ENCODE data around the gene TUBA3E. TPM values are rescaled to one million over a fixed set of nuclear protein-coding genes. Genes with fewer than 3 reads are reported as not detected.
"Not testable (repeated sequence)": the region's sequence is repeated elsewhere in the genome, so short reads cannot be mapped to it uniquely, and the experiment has no call there.

The TUBA3E gene
- total and polyA plus RNA-seq, 2 of the 13 experiments (the other 11 are each of a cell fraction or from before 2014, with no cell fraction given) = not detected

- H4K20me1 ChIP-seq (ENCODE audit: insufficient read depth, low read length) = no peaks in the 10 kb centered on the region
- DNase-seq (ENCODE audit: low spot score) (no peak), FAIRE-seq (no peak), ATAC-seq (no peak)
- peaks cover 14 to 44% of the 10 kb centered on the region in 2 experiments; a peak in 4 of 5 replicates for H3K36me3 ChIP-seq (replicated peaks in 1 of 2; ENCODE audit: control insufficient read depth in 1 of 2, insufficient read depth in 2 of 2, low read length in 2 of 2)
- in situ Hi-C loops (cut with HindIII; ENCODE audit: extremely low pct_ligation_motif_present, low pct_unique_long_range_greater_than_20kb) = loop anchor here (10.0 kb wide), 1 partner anchor 176 kb away; no protein-coding TSS in a partner anchor
- H3K4me1 ChIP-seq (ENCODE audit: insufficient read depth, low read length) = no peaks in the 10 kb centered on the region
- H3K4me2 ChIP-seq (ENCODE audit: low read depth, low read length) = no peak overlapping the region
- H3K9me3 ChIP-seq (ENCODE audit: low read length) = no peaks in the 10 kb centered on the region
- H2AFZ ChIP-seq (ENCODE audit: low read length) = no peak overlapping the region
- no peaks in the 10 kb centered on the region for H3K27me3 ChIP-seq (ENCODE audit: control insufficient read depth in 1 of 2, insufficient read depth in 2 of 2, low read length in 2 of 2)
- no TSS peak for BruUV-seq (replicated peaks)
- 92% methylated on average over 9 of the region's 9 CpGs for WGBS (ENCODE audit: low lambda C conversion rate)
- no peak overlapping the region for H3K27ac ChIP-seq (ENCODE audit: extremely low read length, insufficient read depth, low read length)
- ChIA-PET CTCF (ENCODE audit: low intra/inter-chr PET ratio, low total read pairs) (no interaction called here), POLR2A (no interaction called here)
- intact Hi-C loops (cut with micrococcal nuclease; ENCODE audit: unreplicated experiment) = loop anchor here (5.0 kb wide), 1 partner anchor 221 kb away; no protein-coding TSS in a partner anchor
- no peaks in the 10 kb centered on the region for H3K79me2 ChIP-seq (ENCODE audit: insufficient read depth, low read length)
- no peak for TF ChIP-seq SNAPC4 (CRISPR knock-in tag; IDR thresholded peaks at IDR 0.05)
- TF ChIP-seq KDM1A (CRISPR knock-in tag; IDR thresholded peaks at IDR 0.05) = no peak
- TF ChIP-seq ZNF75D (CRISPR knock-in tag; IDR thresholded peaks at IDR 0.05; ENCODE audit: borderline replicate concordance) = no peak
- TF ChIP-seq SUZ12 (IDR thresholded peaks at IDR 0.05; ENCODE audit: low read depth, low read length) = no peak
- TF ChIP-seq CREM (IDR thresholded peaks at IDR 0.05) = no peak
- TF ChIP-seq CREM (CRISPR knock-in tag; IDR thresholded peaks at IDR 0.05) = no peak
- TF ChIP-seq ZFP91 (CRISPR knock-in tag; IDR thresholded peaks at IDR 0.05; ENCODE audit: borderline replicate concordance) = no peak
- TF ChIP-seq SRSF4 (IDR thresholded peaks at IDR 0.05; ENCODE audit: low read depth, low read length, poor library complexity, severe bottlenecking) = no peak
- H3K9ac ChIP-seq (ENCODE audit: insufficient read depth, low read depth, low read length) = no peak overlapping the region
- no peak overlapping the region for H3K4me3 ChIP-seq (replicated peaks in 1 of 3; ENCODE audit: insufficient read depth in 1 of 3, low read depth in 2 of 3, low read length in 3 of 3)
Observed at GRCh38 chr2:130158631-130159030, 39.6 kb downstream of the TUBA3E start.

- in situ Hi-C loops (cut with HindIII; ENCODE audit: extremely low pct_ligation_motif_present, low pct_unique_long_range_greater_than_20kb) = loop anchor here (10.0 kb wide), 1 partner anchor 177 kb away; no protein-coding TSS in a partner anchor
- H3K27ac ChIP-seq (ENCODE audit: extremely low read length, insufficient read depth, low read length); H3K4me3 ChIP-seq (replicated peaks in 1 of 3; ENCODE audit: insufficient read depth in 1 of 3, low read depth in 2 of 3, low read length in 3 of 3); BruUV-seq (replicated peaks); H2AFZ ChIP-seq (ENCODE audit: low read length); ATAC-seq; H3K79me2 ChIP-seq (ENCODE audit: insufficient read depth, low read length); H3K9me3 ChIP-seq (ENCODE audit: low read length); FAIRE-seq; H3K4me1 ChIP-seq (ENCODE audit: insufficient read depth, low read length); H4K20me1 ChIP-seq (ENCODE audit: insufficient read depth, low read length); POLR2A ChIA-PET; DNase-seq (ENCODE audit: low spot score); H3K27me3 ChIP-seq (ENCODE audit: control insufficient read depth in 1 of 2, insufficient read depth in 2 of 2, low read length in 2 of 2); H3K9ac ChIP-seq (ENCODE audit: insufficient read depth, low read depth, low read length); CTCF ChIA-PET (ENCODE audit: low intra/inter-chr PET ratio, low total read pairs); H3K4me2 ChIP-seq (ENCODE audit: low read depth, low read length): not testable (repeated sequence)
- WGBS (ENCODE audit: low lambda C conversion rate) = 94% methylated on average over 13 of the region's 13 CpGs
- H3K36me3 ChIP-seq (replicated peaks in 1 of 2; ENCODE audit: control insufficient read depth in 1 of 2, insufficient read depth in 2 of 2, low read length in 2 of 2) = peaks cover 14 to 45% of the 10 kb centered on the region in 2 experiments; a peak in 4 of 5 replicates
- intact Hi-C loops (cut with micrococcal nuclease; ENCODE audit: unreplicated experiment) = loop anchor here (5.0 kb wide), 1 partner anchor 221 kb away; no protein-coding TSS in a partner anchor
Observed at GRCh38 chr2:130157825-130158514, 40.3 kb downstream of the TUBA3E start.

Data from HepG2 (cell line).